ENCODE data around the gene BCKDHA.

DNA sequence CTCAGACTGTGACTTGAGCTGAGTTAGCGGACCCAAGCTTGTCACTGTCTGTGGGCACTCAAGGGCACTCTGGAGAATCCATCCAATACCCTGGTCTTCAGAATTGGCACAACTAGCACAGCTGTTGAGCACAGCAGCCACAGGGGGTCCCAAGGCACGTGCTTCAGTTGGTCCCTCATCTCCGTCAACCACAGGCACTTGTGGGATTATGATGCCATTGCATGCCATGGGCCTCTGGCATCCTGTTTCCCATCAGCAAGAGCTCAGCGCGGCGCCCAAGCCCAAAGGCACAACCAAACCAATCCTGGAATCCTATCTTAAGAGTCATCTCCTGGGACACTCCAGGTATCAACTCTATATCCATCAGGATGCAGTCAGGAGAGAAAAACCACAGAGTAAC, 33.3 kb downstream of the BCKDHA start:
- TF ChIP-seq, protein P1, sequence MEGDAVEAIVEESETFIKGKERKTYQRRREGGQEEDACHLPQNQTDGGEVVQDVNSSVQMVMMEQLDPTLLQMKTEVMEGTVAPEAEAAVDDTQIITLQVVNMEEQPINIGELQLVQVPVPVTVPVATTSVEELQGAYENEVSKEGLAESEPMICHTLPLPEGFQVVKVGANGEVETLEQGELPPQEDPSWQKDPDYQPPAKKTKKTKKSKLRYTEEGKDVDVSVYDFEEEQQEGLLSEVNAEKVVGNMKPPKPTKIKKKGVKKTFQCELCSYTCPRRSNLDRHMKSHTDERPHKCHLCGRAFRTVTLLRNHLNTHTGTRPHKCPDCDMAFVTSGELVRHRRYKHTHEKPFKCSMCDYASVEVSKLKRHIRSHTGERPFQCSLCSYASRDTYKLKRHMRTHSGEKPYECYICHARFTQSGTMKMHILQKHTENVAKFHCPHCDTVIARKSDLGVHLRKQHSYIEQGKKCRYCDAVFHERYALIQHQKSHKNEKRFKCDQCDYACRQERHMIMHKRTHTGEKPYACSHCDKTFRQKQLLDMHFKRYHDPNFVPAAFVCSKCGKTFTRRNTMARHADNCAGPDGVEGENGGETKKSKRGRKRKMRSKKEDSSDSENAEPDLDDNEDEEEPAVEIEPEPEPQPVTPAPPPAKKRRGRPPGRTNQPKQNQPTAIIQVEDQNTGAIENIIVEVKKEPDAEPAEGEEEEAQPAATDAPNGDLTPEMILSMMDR (IDR thresholded peaks at IDR 0.05; ENCODE audit: poor library complexity): no peak
- TF ChIP-seq EZH2phosphoT487 (IDR thresholded peaks at IDR 0.05; ENCODE audit: low read depth, severe bottlenecking, unreplicated experiment): no peak

All from hepatocyte (in vitro differentiated cells).